Measurements from ENCODE around the gene RPS21.

DNA sequence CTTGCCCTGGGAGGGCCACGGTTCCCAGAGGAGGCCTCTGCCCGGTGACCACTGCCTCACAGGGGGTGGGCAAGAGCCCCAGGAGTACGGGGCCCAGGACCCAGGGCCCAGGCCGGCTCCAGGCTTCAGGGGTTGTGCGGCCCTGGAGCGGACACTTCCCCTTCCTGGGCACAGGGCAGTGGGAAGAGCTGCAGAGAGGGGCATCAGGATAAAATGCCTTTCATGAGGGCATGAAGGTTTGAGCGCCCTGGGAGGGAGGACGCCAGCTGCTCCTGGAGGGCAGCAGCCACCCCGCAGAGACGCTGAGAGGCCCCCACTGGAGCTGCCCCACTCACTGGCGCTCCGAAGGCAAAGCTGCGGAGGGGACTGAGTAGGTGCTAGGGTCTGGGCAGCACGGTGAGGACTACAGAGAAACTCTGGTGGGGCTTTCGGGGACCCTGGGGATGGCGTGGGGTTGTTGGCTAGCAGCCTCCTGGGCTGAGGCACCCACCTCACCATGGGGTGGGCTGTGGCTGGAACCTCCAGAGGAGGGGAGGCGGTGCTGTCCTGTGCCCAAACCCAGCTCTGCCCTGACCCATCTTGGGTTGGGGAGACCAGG lies 30.2 kb upstream of the RPS21 start:
- TF ChIP-seq POLR2A (IDR thresholded peaks at IDR 0.05): no peak
- TF ChIP-seq, protein P1, sequence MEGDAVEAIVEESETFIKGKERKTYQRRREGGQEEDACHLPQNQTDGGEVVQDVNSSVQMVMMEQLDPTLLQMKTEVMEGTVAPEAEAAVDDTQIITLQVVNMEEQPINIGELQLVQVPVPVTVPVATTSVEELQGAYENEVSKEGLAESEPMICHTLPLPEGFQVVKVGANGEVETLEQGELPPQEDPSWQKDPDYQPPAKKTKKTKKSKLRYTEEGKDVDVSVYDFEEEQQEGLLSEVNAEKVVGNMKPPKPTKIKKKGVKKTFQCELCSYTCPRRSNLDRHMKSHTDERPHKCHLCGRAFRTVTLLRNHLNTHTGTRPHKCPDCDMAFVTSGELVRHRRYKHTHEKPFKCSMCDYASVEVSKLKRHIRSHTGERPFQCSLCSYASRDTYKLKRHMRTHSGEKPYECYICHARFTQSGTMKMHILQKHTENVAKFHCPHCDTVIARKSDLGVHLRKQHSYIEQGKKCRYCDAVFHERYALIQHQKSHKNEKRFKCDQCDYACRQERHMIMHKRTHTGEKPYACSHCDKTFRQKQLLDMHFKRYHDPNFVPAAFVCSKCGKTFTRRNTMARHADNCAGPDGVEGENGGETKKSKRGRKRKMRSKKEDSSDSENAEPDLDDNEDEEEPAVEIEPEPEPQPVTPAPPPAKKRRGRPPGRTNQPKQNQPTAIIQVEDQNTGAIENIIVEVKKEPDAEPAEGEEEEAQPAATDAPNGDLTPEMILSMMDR (IDR thresholded peaks at IDR 0.05): no peak

All from lower leg skin (tissue), 3 donors.